Karpas-422 (cell line): Measurements from ENCODE around the gene PRKCE. TPM values are rescaled to one million over a fixed set of nuclear protein-coding genes. Genes with fewer than 3 reads are reported as not detected.
"Not testable (repeated sequence)": the region's sequence is repeated elsewhere in the genome, so short reads cannot be mapped to it uniquely, and the experiment has no call there.

ENCODE experiments used
- DNase-seq: peaks from one replicate; pipeline ENCODE4 v3.0.0-alpha.2; 2015
- H2AFZ ChIP-seq: fragments of 200-600 bp; sonication (generic); 2 replicates; pipeline ENCODE4 v1.6.1; 2014; ENCODE audit warnings: antibody characterized with exemption, low read length, mixed read lengths
- H3K27ac ChIP-seq: fragments of 200-600 bp; sonication (generic); 2 replicates; pipeline ENCODE4 v1.5.1; 2014; ENCODE audit warnings: mild to moderate bottlenecking, low read length, moderate library complexity
- H3K27me3 ChIP-seq: fragments of 200-600 bp; sonication (generic); 2 replicates; pipeline ENCODE4 v1.6.1; 2014; ENCODE audit warnings: low read length, mixed read lengths
- H3K36me3 ChIP-seq: fragments of 200-600 bp; sonication (generic); 2 replicates; pipeline ENCODE4 v1.6.1; 2014; ENCODE audit warnings: low read length, mixed read lengths; ENCODE audit not compliant: insufficient read depth
- H3K4me1 ChIP-seq: fragments of 200-600 bp; sonication (generic); 2 replicates; pipeline ENCODE4 v1.6.1; 2014; ENCODE audit warnings: mild to moderate bottlenecking, low read length, mixed read lengths
- H3K4me2 ChIP-seq: fragments of 200-600 bp; sonication (generic); 2 replicates; pipeline ENCODE4 v1.6.1; 2014; ENCODE audit warnings: low read length, low read depth, mild to moderate bottlenecking; ENCODE audit not compliant: poor library complexity, severe bottlenecking
- H3K4me3 ChIP-seq: fragments of 200-600 bp; sonication (generic); 2 replicates; pipeline ENCODE4 v1.5.1; 2014; ENCODE audit warnings: mild to moderate bottlenecking, antibody characterized with exemption, low read length, mixed read lengths
- H3K79me2 ChIP-seq: fragments of 200-600 bp; sonication (generic); 2 replicates; pipeline ENCODE4 v1.6.1; 2014; ENCODE audit warnings: mild to moderate bottlenecking, low read length, mixed read lengths
- H3K9ac ChIP-seq: fragments of 200-600 bp; sonication (generic); 2 replicates; pipeline ENCODE4 v1.6.0; 2014; ENCODE audit warnings: low read length
- H3K9me2 ChIP-seq: fragments of 200-600 bp; sonication (generic), shearing (Covaris generic); replicated peaks from 2 replicates; pipeline ENCODE4 v1.6.0; 2014; ENCODE audit warnings: mild to moderate bottlenecking, low read length, moderate library complexity; ENCODE audit not compliant: insufficient read depth
- H3K9me3 ChIP-seq: fragments of 300-700, 200-600 bp; sonication (generic); 2 replicates; pipeline ENCODE4 v1.6.1; 2014; ENCODE audit warnings: low read length, mixed read lengths
- H4K20me1 ChIP-seq: fragments of 200-600 bp; sonication (generic); 2 replicates; pipeline ENCODE4 v1.6.1; 2014; ENCODE audit warnings: mild to moderate bottlenecking, antibody characterized with exemption, low read length, low read depth; ENCODE audit not compliant: insufficient read depth
- total RNA-seq: library from RNA; depleted of rRNA; stranded (reverse); fragments of >200 nt; shearing (Covaris generic); gene quantifications from 2 replicates; pipeline ENCODE4 v1.2.3, GENCODE V29; 2014; ENCODE audit warnings: low replicate concordance

The PRKCE gene
- total RNA-seq, 1 experiment from 2014 or later = 61.8 TPM

DNA sequence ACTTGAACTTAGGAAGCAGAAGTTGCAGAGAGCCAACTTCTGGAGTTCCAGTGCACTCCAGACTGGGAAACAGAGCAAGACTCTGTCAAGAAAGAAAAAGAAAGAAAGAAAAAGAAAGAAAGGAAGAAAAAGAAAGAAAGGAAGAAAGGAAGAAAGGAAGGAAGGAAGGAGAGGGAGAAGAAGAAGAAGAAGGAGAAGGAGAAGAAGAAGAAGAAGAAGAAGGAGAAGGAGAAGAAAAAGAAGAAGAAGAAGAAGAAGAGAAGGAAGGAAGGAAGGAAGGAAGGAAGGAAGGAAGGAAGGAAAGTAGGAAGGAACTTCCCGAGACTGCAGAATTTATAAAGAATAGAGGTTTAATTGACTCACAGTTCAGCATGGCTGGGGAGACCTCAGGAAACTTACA lies 65.0 kb downstream of the PRKCE start:
- DNase-seq, H4K20me1 ChIP-seq, H3K9me3 ChIP-seq, H3K4me2 ChIP-seq, H3K27me3 ChIP-seq, H3K27ac ChIP-seq, H3K9ac ChIP-seq, H3K9me2 ChIP-seq, H2AFZ ChIP-seq, H3K4me3 ChIP-seq: not testable (repeated sequence)
- Histone ChIP-seq H3K79me2 (peaks cover 94% of the 10 kb centered on the region), H3K36me3 (peaks cover 38% of the 10 kb centered on the region), H3K4me1 (peaks cover 68% of the 10 kb centered on the region)

DNA sequence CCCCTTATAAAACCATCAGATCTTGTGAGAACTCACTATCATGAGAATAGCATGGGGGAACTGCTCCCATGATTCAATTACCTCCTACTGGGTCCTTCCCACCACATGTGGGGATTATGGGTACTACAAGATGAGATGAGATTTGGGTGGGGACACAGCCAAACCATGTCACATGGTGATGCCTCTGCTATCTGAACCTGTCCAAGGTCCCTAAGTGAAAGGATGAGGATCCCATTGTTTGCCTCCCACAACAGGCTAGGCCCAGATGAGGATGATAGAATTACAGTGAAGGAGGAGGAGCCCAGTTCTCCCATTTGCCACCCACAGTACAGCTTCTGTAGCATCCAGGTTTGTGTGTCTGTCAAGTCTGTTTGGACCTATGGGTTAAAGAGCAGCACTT lies 65.4 kb downstream of the PRKCE start:
- Histone ChIP-seq H3K4me2 (no peak overlapping the region), H3K9ac (no peak overlapping the region), H3K4me1 (peaks cover 68% of the 10 kb centered on the region), H4K20me1 (no peaks in the 10 kb centered on the region), H3K36me3 (peaks cover 34% of the 10 kb centered on the region), H3K4me3 (no peak overlapping the region), H3K27me3 (no peaks in the 10 kb centered on the region), H3K79me2 (peaks cover 92% of the 10 kb centered on the region), H3K27ac (peak overlapping the region; percentile 12; the same call in 1 of the 2 replicates), H2AFZ (no peak overlapping the region), H3K9me3 (no peaks in the 10 kb centered on the region), H3K9me2 (no peaks in the 10 kb centered on the region)
- no peak for DNase-seq

DNA sequence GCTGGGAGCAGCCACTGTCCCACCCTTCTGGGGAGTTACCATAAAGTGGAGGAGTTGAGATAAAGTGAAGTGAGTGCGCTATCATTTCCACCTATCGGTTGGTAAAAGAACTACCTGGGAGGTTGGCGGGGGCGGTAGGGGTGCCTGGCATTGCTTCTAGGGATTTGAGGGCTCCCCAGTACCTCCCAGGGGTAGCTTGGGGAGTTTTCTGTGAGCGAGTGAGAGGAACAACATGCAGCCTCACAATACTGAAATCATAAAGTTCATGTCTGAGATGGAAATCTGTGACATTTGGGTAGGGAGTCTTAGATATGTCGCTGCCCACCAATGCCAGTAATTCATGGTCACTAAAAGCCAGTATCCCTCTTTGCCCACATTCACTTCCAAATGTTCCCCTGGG lies 68.7 kb downstream of the PRKCE start:
- Histone ChIP-seq H3K4me2 (no peak overlapping the region), H3K9me3 (no peaks in the 10 kb centered on the region), H3K27me3 (no peaks in the 10 kb centered on the region), H2AFZ (no peak overlapping the region), H4K20me1 (no peaks in the 10 kb centered on the region), H3K27ac (peak overlapping the region; percentile 47), H3K9me2 (no peaks in the 10 kb centered on the region), H3K9ac (no peak overlapping the region), H3K79me2 (peaks cover 92% of the 10 kb centered on the region), H3K4me1 (peaks cover 76% of the 10 kb centered on the region), H3K36me3 (peaks cover 12% of the 10 kb centered on the region), H3K4me3 (no peak overlapping the region)
- no peak for DNase-seq

DNA sequence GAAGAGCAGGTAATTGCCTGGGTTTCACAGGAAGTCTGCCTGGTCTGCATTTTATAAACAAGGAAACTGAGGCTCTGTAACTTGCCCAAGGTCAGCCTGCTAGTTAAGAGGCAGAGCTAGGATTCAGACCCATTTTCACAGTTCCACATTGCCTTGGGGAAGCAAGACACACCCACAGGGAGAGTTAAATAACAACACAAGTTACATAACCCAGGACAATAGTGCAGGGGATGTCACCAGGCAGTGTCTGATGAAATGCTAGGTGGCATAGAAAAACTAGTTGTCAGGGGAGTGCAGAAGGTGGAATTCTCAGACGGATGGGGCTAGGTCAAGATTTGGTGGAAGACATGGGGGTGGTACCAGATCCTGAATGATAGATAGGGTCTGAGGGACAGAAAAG lies 69.7 kb downstream of the PRKCE start:
- no peak overlapping the region for H2AFZ ChIP-seq
- H3K27ac ChIP-seq = peak overlapping the region; percentile 94; the same call in 1 of the 2 replicates
- no peak for DNase-seq
- no peaks in the 10 kb centered on the region for H3K27me3 ChIP-seq
- no peaks in the 10 kb centered on the region for H3K9me3 ChIP-seq
- H3K36me3 ChIP-seq = 0 out of 2 replicates have a peak, but pooled peaks cover 4% of the 10 kb centered on the region
- no peak overlapping the region for H3K9ac ChIP-seq
- peaks cover 82% of the 10 kb centered on the region for H3K4me1 ChIP-seq
- no peak overlapping the region for H3K4me3 ChIP-seq
- no peaks in the 10 kb centered on the region for H4K20me1 ChIP-seq
- peaks cover 92% of the 10 kb centered on the region for H3K79me2 ChIP-seq
- H3K4me2 ChIP-seq = no peak overlapping the region
- no peaks in the 10 kb centered on the region for H3K9me2 ChIP-seq

DNA sequence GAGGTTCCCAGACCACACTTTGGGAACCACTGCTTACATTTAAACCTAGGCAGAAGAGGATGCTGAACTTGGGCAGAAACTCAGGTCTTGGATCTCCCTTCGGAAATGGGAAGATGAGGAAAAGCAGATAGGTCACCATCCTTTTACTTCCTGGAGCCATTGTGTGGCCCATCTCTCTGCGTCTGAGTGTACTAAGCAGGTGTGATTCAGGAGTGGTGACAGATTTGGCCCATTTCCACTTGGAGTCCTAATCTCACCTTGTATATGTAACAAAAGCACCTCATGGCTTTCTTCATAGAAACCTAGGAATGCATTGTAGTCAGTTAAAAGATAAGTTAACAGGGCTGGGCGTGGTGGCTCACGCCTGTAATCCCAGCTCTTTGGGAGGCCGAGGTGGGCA lies 71.0 kb downstream of the PRKCE start:
- Histone ChIP-seq H3K4me1 (peaks cover 89% of the 10 kb centered on the region), H3K4me2 (peak overlapping the region; percentile 4), H3K27me3 (no peaks in the 10 kb centered on the region), H3K9ac (no peak overlapping the region), H3K79me2 (peaks cover 92% of the 10 kb centered on the region), H4K20me1 (no peaks in the 10 kb centered on the region), H2AFZ (no peak overlapping the region), H3K9me3 (no peaks in the 10 kb centered on the region), H3K9me2 (no peaks in the 10 kb centered on the region), H3K27ac (peak overlapping the region; percentile 94), H3K4me3 (no peak overlapping the region), H3K36me3 (0 out of 2 replicates have a peak, but pooled peaks cover 4% of the 10 kb centered on the region)
- no peak for DNase-seq

DNA sequence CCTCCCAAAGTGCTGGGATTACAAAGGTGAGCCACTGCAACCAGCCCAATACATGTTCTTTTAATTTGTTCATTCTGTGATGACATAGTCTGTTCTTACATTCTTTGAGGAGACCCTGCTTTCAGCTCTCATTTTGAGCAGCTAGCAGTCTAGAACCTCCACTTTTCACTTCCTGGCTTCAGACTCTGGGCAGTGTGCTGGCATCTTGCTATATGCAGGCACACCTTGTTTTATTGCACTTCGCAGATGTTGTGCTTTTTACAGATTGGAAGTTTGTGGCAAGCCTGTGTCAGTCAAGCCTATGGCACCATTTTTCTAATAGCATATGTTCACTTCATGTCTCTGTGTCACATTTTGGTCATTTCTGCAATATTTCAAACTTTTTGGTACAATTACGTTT lies 72.4 kb downstream of the PRKCE start:
- H3K27me3 ChIP-seq = no peaks in the 10 kb centered on the region
- peak overlapping the region; percentile 94 for H3K27ac ChIP-seq
- no peaks in the 10 kb centered on the region for H3K9me2 ChIP-seq
- H3K4me3 ChIP-seq = peak overlapping the region; percentile 12; the same call in 1 of the 2 replicates
- H3K4me1 ChIP-seq = peaks cover 93% of the 10 kb centered on the region
- 0 out of 2 replicates have a peak, but pooled peaks cover 4% of the 10 kb centered on the region for H3K36me3 ChIP-seq
- H2AFZ ChIP-seq = no peak overlapping the region
- H3K79me2 ChIP-seq = peaks cover 93% of the 10 kb centered on the region
- DNase-seq = peak; percentile 63
- H4K20me1 ChIP-seq = no peaks in the 10 kb centered on the region
- H3K4me2 ChIP-seq = peak overlapping the region; percentile 68
- peak overlapping the region; percentile 54 for H3K9ac ChIP-seq
- no peaks in the 10 kb centered on the region for H3K9me3 ChIP-seq

DNA sequence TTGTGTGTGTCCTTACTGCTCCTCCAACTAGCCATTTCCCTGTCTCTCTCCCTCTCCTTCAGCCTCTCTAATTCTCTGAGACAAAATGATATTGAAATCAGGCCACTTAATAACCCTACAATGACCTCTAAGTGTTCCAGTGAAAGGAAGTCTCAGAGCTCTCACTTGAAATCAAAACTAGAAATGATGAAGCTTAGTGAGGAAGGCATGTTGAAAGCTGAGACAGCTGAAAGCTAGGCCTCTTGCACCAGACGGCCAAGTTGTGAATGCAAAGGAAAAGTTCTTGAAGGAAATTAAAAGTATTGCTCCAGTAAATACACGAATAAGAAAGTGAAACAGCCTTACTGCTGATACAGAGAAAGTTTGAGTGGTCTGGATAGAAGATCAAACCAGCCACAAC lies 72.9 kb downstream of the PRKCE start:
- H3K27me3 ChIP-seq = no peaks in the 10 kb centered on the region
- peaks cover 93% of the 10 kb centered on the region for H3K79me2 ChIP-seq
- H3K9ac ChIP-seq = peak overlapping the region; percentile 54
- 0 out of 2 replicates have a peak, but pooled peaks cover 4% of the 10 kb centered on the region for H3K36me3 ChIP-seq
- peak overlapping the region; percentile 94 for H3K27ac ChIP-seq
- no peaks in the 10 kb centered on the region for H3K9me2 ChIP-seq
- H3K4me1 ChIP-seq = peaks cover 93% of the 10 kb centered on the region
- H3K9me3 ChIP-seq = no peaks in the 10 kb centered on the region
- peak overlapping the region; percentile 68 for H3K4me2 ChIP-seq
- no peaks in the 10 kb centered on the region for H4K20me1 ChIP-seq
- H2AFZ ChIP-seq = no peak overlapping the region
- peak; percentile 62 for DNase-seq
- H3K4me3 ChIP-seq = peak overlapping the region; percentile 12; the same call in 1 of the 2 replicates

DNA sequence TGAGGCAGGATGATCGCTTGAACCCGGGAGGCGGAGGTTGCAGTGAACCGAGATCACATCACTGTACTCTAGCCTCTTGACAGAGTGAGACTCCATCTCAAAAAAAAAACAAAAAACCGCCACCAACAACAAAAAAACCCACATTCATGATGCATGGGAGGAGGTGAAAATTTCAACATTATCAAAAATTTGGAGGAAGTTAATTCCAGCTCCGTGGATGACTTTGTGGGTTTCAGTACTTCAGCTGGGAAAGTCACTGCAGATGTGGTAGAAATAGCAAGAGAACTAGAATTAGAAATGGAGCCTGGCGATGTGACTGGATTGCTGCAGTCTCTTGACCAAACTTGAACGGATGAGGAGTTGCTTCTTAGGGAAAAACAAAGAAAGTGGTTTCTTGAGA lies 74.3 kb downstream of the PRKCE start:
- Histone ChIP-seq H3K4me2 (peak overlapping the region; percentile 68), H2AFZ (no peak overlapping the region), H3K4me1 (peaks cover 96% of the 10 kb centered on the region), H3K9me2 (no peaks in the 10 kb centered on the region), H3K79me2 (peaks cover 93% of the 10 kb centered on the region), H3K27me3 (no peaks in the 10 kb centered on the region), H3K4me3 (peak overlapping the region; percentile 35; the same call in 1 of the 2 replicates), H3K9me3 (no peaks in the 10 kb centered on the region), H3K9ac (peak overlapping the region; percentile 43), H3K36me3 (0 out of 2 replicates have a peak, but pooled peaks cover 4% of the 10 kb centered on the region), H4K20me1 (no peaks in the 10 kb centered on the region), H3K27ac (peak overlapping the region; percentile 94)
- DNase-seq = no peak
